Karpas-422 (cell line): ENCODE results near the gene RAB3D. TPM values are rescaled to one million over a fixed set of nuclear protein-coding genes. Genes with fewer than 3 reads are reported as not detected.
A peak's percentile ranks its signal among the peaks of the same experiment; 100 is the strongest.

Source experiments
- DNase-seq: peaks from one replicate; pipeline ENCODE4 v3.0.0-alpha.2; 2015
- H2AFZ ChIP-seq: fragments of 200-600 bp; sonication (generic); 2 replicates; pipeline ENCODE4 v1.6.1; 2014; ENCODE audit warnings: antibody characterized with exemption, low read length, mixed read lengths
- H3K27ac ChIP-seq: fragments of 200-600 bp; sonication (generic); 2 replicates; pipeline ENCODE4 v1.5.1; 2014; ENCODE audit warnings: mild to moderate bottlenecking, low read length, moderate library complexity
- H3K27me3 ChIP-seq: fragments of 200-600 bp; sonication (generic); 2 replicates; pipeline ENCODE4 v1.6.1; 2014; ENCODE audit warnings: low read length, mixed read lengths
- H3K36me3 ChIP-seq: fragments of 200-600 bp; sonication (generic); 2 replicates; pipeline ENCODE4 v1.6.1; 2014; ENCODE audit warnings: low read length, mixed read lengths; ENCODE audit not compliant: insufficient read depth
- H3K4me1 ChIP-seq: fragments of 200-600 bp; sonication (generic); 2 replicates; pipeline ENCODE4 v1.6.1; 2014; ENCODE audit warnings: mild to moderate bottlenecking, low read length, mixed read lengths
- H3K4me2 ChIP-seq: fragments of 200-600 bp; sonication (generic); 2 replicates; pipeline ENCODE4 v1.6.1; 2014; ENCODE audit warnings: low read length, low read depth, mild to moderate bottlenecking; ENCODE audit not compliant: poor library complexity, severe bottlenecking
- H3K4me3 ChIP-seq: fragments of 200-600 bp; sonication (generic); 2 replicates; pipeline ENCODE4 v1.5.1; 2014; ENCODE audit warnings: mild to moderate bottlenecking, antibody characterized with exemption, low read length, mixed read lengths
- H3K79me2 ChIP-seq: fragments of 200-600 bp; sonication (generic); 2 replicates; pipeline ENCODE4 v1.6.1; 2014; ENCODE audit warnings: mild to moderate bottlenecking, low read length, mixed read lengths
- H3K9ac ChIP-seq: fragments of 200-600 bp; sonication (generic); 2 replicates; pipeline ENCODE4 v1.6.0; 2014; ENCODE audit warnings: low read length
- H3K9me2 ChIP-seq: fragments of 200-600 bp; sonication (generic), shearing (Covaris generic); replicated peaks from 2 replicates; pipeline ENCODE4 v1.6.0; 2014; ENCODE audit warnings: mild to moderate bottlenecking, low read length, moderate library complexity; ENCODE audit not compliant: insufficient read depth
- H3K9me3 ChIP-seq: fragments of 300-700, 200-600 bp; sonication (generic); 2 replicates; pipeline ENCODE4 v1.6.1; 2014; ENCODE audit warnings: low read length, mixed read lengths
- H4K20me1 ChIP-seq: fragments of 200-600 bp; sonication (generic); 2 replicates; pipeline ENCODE4 v1.6.1; 2014; ENCODE audit warnings: mild to moderate bottlenecking, antibody characterized with exemption, low read length, low read depth; ENCODE audit not compliant: insufficient read depth
- total RNA-seq: library from RNA; depleted of rRNA; stranded (reverse); fragments of >200 nt; shearing (Covaris generic); gene quantifications from 2 replicates; pipeline ENCODE4 v1.2.3, GENCODE V29; 2014; ENCODE audit warnings: low replicate concordance

RAB3D gene
- total RNA-seq, 1 experiment from 2014 or later = 8.6 TPM

DNA sequence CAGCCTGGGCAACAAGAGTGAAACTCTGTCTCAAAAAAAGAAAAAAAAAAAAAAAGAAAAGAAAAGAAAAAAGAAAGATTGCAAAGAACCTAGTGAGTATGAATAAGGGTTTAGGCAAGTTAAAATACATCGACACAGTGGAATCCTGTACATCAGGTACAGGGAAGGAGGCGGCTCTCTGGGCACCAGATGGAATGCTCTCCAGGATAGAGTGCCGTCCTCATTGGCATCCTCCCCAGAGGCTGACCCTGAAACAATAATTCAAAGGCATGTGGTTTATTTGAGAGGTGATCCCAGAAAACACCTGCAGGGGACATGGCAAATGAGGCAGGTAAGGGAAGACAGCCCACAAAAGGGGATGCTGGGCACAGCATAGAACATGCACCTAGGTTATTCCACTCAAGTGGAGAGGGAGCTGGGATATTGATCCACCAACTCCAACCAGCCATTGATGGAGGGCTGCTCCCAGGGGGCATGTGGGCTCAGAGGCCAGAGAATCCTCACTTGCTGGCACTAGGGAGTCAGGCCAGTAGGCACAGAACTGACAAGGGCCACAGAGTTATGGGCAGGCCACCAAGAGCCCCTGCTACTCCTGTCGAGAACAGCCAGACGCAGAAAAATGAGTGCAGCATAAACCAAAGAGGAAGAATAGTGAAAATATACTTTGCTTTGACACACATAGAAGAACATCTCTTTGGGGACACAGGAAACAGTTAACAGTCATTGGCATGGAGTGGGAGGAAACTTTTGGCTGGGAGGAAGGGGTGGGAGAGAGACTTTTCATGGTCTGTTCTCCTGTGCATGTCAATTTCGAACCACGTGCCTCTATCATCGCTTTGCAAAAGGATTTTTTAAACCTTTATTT lies 39.3 kb downstream of the RAB3D start:
- no peaks in the 10 kb centered on the region for H3K9me2 ChIP-seq
- DNase-seq = no peak
- H3K9ac ChIP-seq = no peak overlapping the region
- no peaks in the 10 kb centered on the region for H4K20me1 ChIP-seq
- no peaks in the 10 kb centered on the region for H3K9me3 ChIP-seq
- no peak overlapping the region for H3K27ac ChIP-seq
- H3K36me3 ChIP-seq = no peaks in the 10 kb centered on the region
- H2AFZ ChIP-seq = no peak overlapping the region
- no peak overlapping the region for H3K4me3 ChIP-seq
- H3K27me3 ChIP-seq = no peaks in the 10 kb centered on the region
- no peak overlapping the region for H3K4me2 ChIP-seq
- H3K4me1 ChIP-seq = no peaks in the 10 kb centered on the region
- no peaks in the 10 kb centered on the region for H3K79me2 ChIP-seq

DNA sequence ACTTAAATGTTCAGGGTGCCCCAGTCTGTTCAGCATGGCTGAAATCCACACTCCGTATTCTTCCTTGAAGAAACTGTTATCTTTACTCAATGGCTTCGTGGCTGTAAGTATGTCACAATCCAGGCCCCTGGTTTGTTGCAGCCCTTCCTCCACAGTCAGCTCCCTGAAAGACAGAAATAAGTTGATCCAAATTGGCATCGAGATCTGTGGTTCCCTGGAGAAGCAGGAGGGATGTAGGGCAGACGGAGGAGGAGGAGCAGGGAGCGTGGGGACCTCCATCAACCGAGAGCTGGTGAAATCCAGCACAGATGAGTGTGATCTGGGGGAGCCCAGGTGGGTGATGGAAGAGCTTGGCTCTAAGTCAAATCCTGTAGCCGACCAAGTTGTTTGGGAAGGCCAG lies 43.2 kb downstream of the RAB3D start:
- Histone ChIP-seq H3K9me3 (no peaks in the 10 kb centered on the region), H3K9me2 (no peaks in the 10 kb centered on the region), H3K36me3 (no peaks in the 10 kb centered on the region), H3K4me2 (no peak overlapping the region), H3K4me3 (no peak overlapping the region), H3K27ac (no peak overlapping the region), H3K27me3 (no peaks in the 10 kb centered on the region), H3K9ac (no peak overlapping the region), H4K20me1 (no peaks in the 10 kb centered on the region), H2AFZ (no peak overlapping the region), H3K79me2 (no peaks in the 10 kb centered on the region), H3K4me1 (peaks cover 8% of the 10 kb centered on the region)
- DNase-seq = no peak

DNA sequence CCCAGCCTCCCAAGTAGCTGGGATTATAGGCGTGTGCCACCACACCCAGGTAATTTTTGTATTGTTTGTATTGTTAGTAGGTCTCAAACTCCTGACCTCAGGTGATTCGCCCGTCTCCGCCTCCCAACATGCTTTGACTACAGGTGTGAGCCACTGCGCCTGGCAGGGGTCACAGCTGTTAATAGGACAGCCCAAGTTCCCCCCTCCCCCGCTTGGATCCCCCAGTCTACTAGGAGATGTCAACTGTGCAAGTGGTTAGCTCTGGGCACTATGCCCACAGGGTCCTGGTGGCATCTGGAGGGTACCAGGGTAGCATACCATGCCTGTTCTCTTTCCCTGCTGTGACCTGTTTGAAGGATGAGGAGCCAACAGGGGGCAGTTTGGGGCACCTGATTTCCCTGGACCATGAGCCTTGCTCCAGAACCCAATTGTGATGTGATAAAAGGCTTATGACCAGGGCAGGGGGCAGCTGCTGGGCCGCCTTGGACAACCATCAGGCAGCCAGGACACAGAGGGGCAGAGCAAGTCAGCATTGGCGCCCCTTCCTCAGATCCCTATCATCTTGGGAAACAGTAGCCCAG lies 43.7 kb downstream of the RAB3D start, which contains the start of gene TSPAN16:
TSS of gene TSPAN16 (plus strand) at position 496 of the 581 bp plus-strand sequence. CDS start 138 bp downstream, outside the sequence.
- no peak for DNase-seq
- no peak within 1 kb of the TSS for H3K4me3 ChIP-seq
- H3K9me2 ChIP-seq = no peaks in the 10 kb centered on the region
- no peak within 1 kb of the TSS for H3K27ac ChIP-seq
- no peak within 1 kb of the TSS for H3K9ac ChIP-seq
- H3K36me3 ChIP-seq = no peaks in the 10 kb centered on the region
- no peak within 1 kb of the TSS for H3K4me2 ChIP-seq
- H3K4me1 ChIP-seq = peaks cover 8% of the 10 kb centered on the region
- no peaks in the 10 kb centered on the region for H3K27me3 ChIP-seq
- no peak within 1 kb of the TSS for H2AFZ ChIP-seq
- H4K20me1 ChIP-seq = no peaks in the 10 kb centered on the region
- no peaks in the 10 kb centered on the region for H3K9me3 ChIP-seq
- no peaks in the 10 kb centered on the region for H3K79me2 ChIP-seq

DNA sequence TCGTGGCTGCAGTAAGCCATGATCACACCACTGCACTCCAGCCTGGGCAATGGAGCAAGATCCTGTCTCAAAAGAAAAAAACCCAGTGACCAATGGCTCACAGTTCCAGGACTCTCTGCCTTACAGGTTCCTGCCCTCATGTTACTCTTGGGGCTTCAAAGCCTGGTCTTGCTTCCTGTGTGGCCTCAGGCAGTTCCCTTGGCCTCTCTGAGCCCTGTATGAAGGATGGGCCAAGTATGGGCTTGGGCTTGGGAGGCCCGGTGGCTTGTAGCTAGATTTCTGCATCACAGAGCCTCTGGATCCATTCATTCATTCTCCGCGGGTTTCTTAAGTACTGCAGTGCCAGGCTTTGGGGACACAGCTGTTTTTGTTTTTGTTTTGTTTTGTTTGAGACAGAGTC lies 44.3 kb downstream of the RAB3D start:
- no peaks in the 10 kb centered on the region for H3K9me2 ChIP-seq
- H3K4me2 ChIP-seq = no peak overlapping the region
- no peak overlapping the region for H3K27ac ChIP-seq
- no peaks in the 10 kb centered on the region for H3K79me2 ChIP-seq
- no peaks in the 10 kb centered on the region for H4K20me1 ChIP-seq
- no peak for DNase-seq
- no peaks in the 10 kb centered on the region for H3K9me3 ChIP-seq
- no peak overlapping the region for H3K9ac ChIP-seq
- H3K27me3 ChIP-seq = no peaks in the 10 kb centered on the region
- H3K36me3 ChIP-seq = no peaks in the 10 kb centered on the region
- H3K4me3 ChIP-seq = no peak overlapping the region
- H2AFZ ChIP-seq = no peak overlapping the region
- peaks cover 8% of the 10 kb centered on the region for H3K4me1 ChIP-seq

DNA sequence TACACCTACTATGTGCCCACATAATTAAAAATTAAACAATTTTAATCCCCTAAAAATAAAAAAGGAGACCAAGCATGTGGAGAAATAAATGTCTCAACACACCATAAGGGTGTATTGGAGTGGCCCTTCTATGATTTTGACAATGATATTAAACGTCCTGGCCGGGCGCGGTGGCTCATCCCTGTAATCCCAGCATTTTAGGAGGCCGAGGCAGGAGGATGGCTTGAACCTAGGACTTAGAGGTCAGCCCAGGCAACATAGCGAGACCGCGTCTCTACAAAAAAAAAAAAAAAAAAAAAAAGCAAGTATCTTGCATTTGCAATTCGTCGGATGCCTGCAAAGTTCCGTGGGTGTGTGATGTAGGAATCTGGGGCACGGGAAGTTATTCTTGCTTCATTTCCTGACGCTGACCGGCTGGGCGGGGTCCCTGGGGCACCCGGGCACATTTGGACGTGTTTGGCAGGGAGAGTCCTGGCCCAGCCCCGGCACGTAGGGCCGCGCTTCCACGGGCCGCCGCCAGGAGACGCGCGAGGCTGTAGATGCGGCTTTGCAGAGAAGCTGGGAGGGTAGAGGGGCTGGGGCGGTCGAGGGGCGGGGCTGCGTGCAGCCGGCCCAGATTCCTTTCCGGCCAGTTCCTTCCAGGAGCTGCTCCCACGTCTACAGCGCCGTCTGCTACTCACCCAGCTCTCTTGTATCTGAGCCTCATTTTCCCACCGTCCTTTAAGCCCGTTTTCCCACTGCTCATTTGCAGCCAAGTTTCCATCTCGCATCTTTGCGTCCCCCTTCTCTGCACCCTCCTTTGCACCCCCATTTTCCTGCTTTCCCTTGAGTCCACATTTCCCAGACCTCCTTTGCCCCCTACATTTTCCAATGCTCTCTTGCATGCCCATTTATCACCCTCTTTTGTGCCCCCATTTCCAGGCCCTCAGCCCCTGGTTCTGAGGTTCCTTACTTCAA lies 45.7 kb downstream of the RAB3D start:
- peak; percentile 91 for DNase-seq
- Histone ChIP-seq H3K79me2 (no peaks in the 10 kb centered on the region), H3K4me2 (peak overlapping the region; percentile 47), H3K36me3 (no peaks in the 10 kb centered on the region), H3K27ac (no peak overlapping the region), H3K4me1 (peaks cover 8% of the 10 kb centered on the region), H3K9me3 (no peaks in the 10 kb centered on the region), H2AFZ (peak overlapping the region; percentile 81), H3K9ac (peak overlapping the region; percentile 40; the same call in 1 of the 2 replicates), H4K20me1 (no peaks in the 10 kb centered on the region), H3K9me2 (no peaks in the 10 kb centered on the region), H3K4me3 (peak overlapping the region; percentile 47; the same call in 1 of the 2 replicates), H3K27me3 (no peaks in the 10 kb centered on the region)

DNA sequence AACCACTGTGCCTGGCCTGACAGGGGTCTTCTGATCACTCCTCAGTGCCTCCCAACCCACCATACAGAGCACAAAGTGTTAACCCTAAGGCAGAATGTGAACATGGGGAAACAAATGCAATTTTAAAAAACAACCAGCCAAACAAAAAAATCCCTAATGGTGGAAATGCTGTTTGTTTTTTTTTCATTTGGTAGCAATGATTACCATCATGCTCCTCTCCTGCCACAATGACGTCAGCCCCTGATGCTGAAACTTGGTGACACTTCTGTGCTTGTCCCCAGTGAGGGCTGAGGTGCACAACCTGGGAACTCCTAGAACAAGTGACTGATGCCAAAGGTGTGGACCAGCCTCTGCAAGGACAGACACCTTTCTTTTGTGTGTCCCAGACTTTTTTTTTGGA lies 47.5 kb downstream of the RAB3D start:
- H3K4me2 ChIP-seq = no peak overlapping the region
- H3K27me3 ChIP-seq = no peaks in the 10 kb centered on the region
- DNase-seq = no peak
- no peak overlapping the region for H3K9ac ChIP-seq
- H3K4me3 ChIP-seq = no peak overlapping the region
- H4K20me1 ChIP-seq = no peaks in the 10 kb centered on the region
- H3K9me3 ChIP-seq = no peaks in the 10 kb centered on the region
- H2AFZ ChIP-seq = no peak overlapping the region
- no peak overlapping the region for H3K27ac ChIP-seq
- no peaks in the 10 kb centered on the region for H3K79me2 ChIP-seq
- no peaks in the 10 kb centered on the region for H3K36me3 ChIP-seq
- H3K4me1 ChIP-seq = peaks cover 8% of the 10 kb centered on the region
- H3K9me2 ChIP-seq = no peaks in the 10 kb centered on the region

- H3K79me2 ChIP-seq = no peaks in the 10 kb centered on the region
- H3K4me3 ChIP-seq = no peak overlapping the region
- no peak overlapping the region for H3K9ac ChIP-seq
- H3K4me2 ChIP-seq = no peak overlapping the region
- no peak overlapping the region for H3K27ac ChIP-seq
- no peaks in the 10 kb centered on the region for H3K36me3 ChIP-seq
- no peak for DNase-seq
- H3K9me3 ChIP-seq = no peaks in the 10 kb centered on the region
- H4K20me1 ChIP-seq = no peaks in the 10 kb centered on the region
- no peak overlapping the region for H2AFZ ChIP-seq
- no peaks in the 10 kb centered on the region for H3K27me3 ChIP-seq
- H3K4me1 ChIP-seq = peaks cover 8% of the 10 kb centered on the region
- H3K9me2 ChIP-seq = no peaks in the 10 kb centered on the region
These were observed 48.0 kb downstream of the RAB3D start for GRCh38 chr19:11291415-11291814.

DNA sequence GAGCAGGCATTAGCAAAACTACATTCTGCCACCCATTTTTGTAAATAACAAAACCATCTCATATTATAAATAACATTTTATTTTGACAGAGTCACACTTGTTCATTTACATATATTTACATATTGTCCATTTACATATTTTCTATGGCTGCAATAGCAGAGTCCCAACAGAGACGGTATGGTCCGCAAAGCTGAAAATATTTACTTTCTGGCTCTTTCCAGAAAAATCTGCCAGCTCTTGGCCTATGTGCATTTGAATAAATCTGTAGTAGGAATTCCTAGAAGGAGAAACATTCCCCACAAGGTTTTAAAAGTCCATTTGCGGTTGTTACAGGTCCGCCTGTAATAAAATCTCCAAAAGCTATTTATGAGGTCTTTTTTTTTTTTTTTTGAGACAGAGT lies 49.2 kb downstream of the RAB3D start:
- Histone ChIP-seq H3K79me2 (no peaks in the 10 kb centered on the region), H3K9ac (no peak overlapping the region), H2AFZ (no peak overlapping the region), H3K27me3 (no peaks in the 10 kb centered on the region), H3K9me3 (no peaks in the 10 kb centered on the region), H3K9me2 (no peaks in the 10 kb centered on the region), H3K4me2 (no peak overlapping the region), H4K20me1 (no peaks in the 10 kb centered on the region), H3K36me3 (no peaks in the 10 kb centered on the region), H3K4me3 (no peak overlapping the region), H3K27ac (no peak overlapping the region), H3K4me1 (peaks cover 8% of the 10 kb centered on the region)
- DNase-seq = no peak
